Neural crest cell (in vitro differentiated cells): ENCODE measurements around the gene KLHL11. TPM values are rescaled to one million over a fixed set of nuclear protein-coding genes. Genes with fewer than 3 reads are reported as not detected.

ENCODE experiments used
- DNase-seq: peaks from one replicate; pipeline ENCODE4 v3.0.0; 2021; ENCODE audit warnings: low read depth, mixed read lengths, low spot score
- H3K27ac Mint-ChIP-seq: one replicate; pipeline ENCODE4 v1.8.0; 2021; ENCODE audit warnings: mild to moderate bottlenecking, mixed read lengths; ENCODE audit not compliant: unreplicated experiment
- H3K27me3 Mint-ChIP-seq: 2 replicates; pipeline ENCODE4 v1.8.0; 2021; ENCODE audit warnings: low read depth, mild to moderate bottlenecking, mixed read lengths
- H3K36me3 Mint-ChIP-seq: 2 replicates; pipeline ENCODE4 v1.8.0; 2021; ENCODE audit warnings: low read depth, mild to moderate bottlenecking, mixed read lengths
- H3K4me1 Mint-ChIP-seq: 2 replicates; pipeline ENCODE4 v1.8.0; 2021; ENCODE audit warnings: mixed read lengths
- H3K4me3 Mint-ChIP-seq: one replicate; pipeline ENCODE4 v1.8.0; 2021; ENCODE audit warnings: mild to moderate bottlenecking, mixed read lengths
- H3K9me3 Mint-ChIP-seq: 2 replicates; pipeline ENCODE4 v1.8.0; 2021; ENCODE audit warnings: mixed read lengths
- CTCF ChIP-seq: fragments of 200-600 bp; sonication (generic); conservative IDR thresholded peaks from 2 replicates; pipeline ENCODE4 v1.5.0; 2021; ENCODE audit warnings: antibody characterized with exemption, mild to moderate bottlenecking
- total RNA-seq: library from RNA; stranded (reverse); gene quantifications from 2 replicates; pipeline ENCODE4 v1.2.1, GENCODE V29; 2021

The KLHL11 gene
- total RNA-seq, 1 donor from 2014 or later: 20.4 TPM

DNA sequence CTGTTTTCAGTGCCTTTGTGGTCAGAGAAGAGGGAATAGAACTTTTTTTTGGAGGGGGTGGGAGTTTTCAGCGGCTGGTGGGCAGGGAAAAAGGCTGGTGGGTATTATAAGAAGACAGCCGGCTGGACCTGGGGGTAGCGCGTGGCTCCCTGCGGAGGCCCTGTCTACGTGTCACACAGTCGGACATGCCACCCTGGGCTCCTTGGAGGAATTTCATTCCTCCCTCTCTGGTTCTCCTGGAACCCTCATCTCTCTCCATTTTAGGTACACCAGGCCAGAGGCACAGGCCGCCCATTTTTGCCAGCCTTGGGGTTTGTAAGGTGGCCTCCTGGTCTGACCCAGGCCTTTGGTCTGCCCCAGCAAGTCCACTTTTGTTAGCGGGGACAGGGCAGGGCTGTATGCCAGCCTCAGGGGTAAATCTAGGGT lies 51.5 kb downstream of the KLHL11 start:
- Mint-ChIP-seq H3K9me3 (no peaks in the 10 kb centered on the region), H3K27me3 (no peaks in the 10 kb centered on the region), H3K4me1 (peaks cover 38% of the 10 kb centered on the region), H3K4me3 (peak overlapping the region; percentile 100), H3K36me3 (peaks cover 11% of the 10 kb centered on the region), H3K27ac (peak overlapping the region; percentile 98)
- DNase-seq: no peak
- no peak for TF ChIP-seq CTCF

GRCh38 chr17:41813152-41813680 lies 52.0 kb downstream of the KLHL11 start:
- H3K4me3 Mint-ChIP-seq: peak overlapping the region; percentile 100
- TF ChIP-seq CTCF: no peak
- no peaks in the 10 kb centered on the region for H3K9me3 Mint-ChIP-seq
- H3K4me1 Mint-ChIP-seq: peaks cover 38% of the 10 kb centered on the region
- DNase-seq: no peak
- no peaks in the 10 kb centered on the region for H3K27me3 Mint-ChIP-seq
- peak overlapping the region; percentile 98 for H3K27ac Mint-ChIP-seq
- peaks cover 8% of the 10 kb centered on the region for H3K36me3 Mint-ChIP-seq

- Mint-ChIP-seq H3K27me3 (no peaks in the 10 kb centered on the region), H3K27ac (peak within 1 kb of the TSS; percentile 98), H3K4me1 (peaks cover 38% of the 10 kb centered on the region), H3K36me3 (peaks cover 7% of the 10 kb centered on the region), H3K9me3 (no peaks in the 10 kb centered on the region), H3K4me3 (peak within 1 kb of the TSS; percentile 100)
- TF ChIP-seq CTCF: no peak
- DNase-seq: peak; percentile 81
These were observed 52.7 kb downstream of the KLHL11 start, which contains the start of gene FKBP10 for GRCh38 chr17:41812381-41813151. Gene FKBP10, plus strand, starts transcription at chr17:41813004. Its CDS starts 31 bp downstream, at chr17:41813035.

- H3K36me3 Mint-ChIP-seq: peaks cover 5% of the 10 kb centered on the region
These were observed 53.5 kb downstream of the KLHL11 start, which contains the start of gene P3H4 for GRCh38 chr17:41811549-41812380. Gene P3H4, minus strand, starts transcription at chr17:41811949. Its CDS starts 34 bp downstream, at chr17:41811915.

More at GRCh38 chr17:41811549-41812380, 53.5 kb downstream of the KLHL11 start, which contains the start of gene P3H4:
- peak; percentile 73 for TF ChIP-seq CTCF
- Mint-ChIP-seq H3K4me3 (peak within 1 kb of the TSS; percentile 100), H3K27ac (peak within 1 kb of the TSS; percentile 96), H3K27me3 (no peaks in the 10 kb centered on the region), H3K4me1 (peaks cover 38% of the 10 kb centered on the region), H3K9me3 (no peaks in the 10 kb centered on the region)
- DNase-seq: peak; percentile 73
